ENCODE results near the gene BCAS1.

BCAS1 gene

DNA sequence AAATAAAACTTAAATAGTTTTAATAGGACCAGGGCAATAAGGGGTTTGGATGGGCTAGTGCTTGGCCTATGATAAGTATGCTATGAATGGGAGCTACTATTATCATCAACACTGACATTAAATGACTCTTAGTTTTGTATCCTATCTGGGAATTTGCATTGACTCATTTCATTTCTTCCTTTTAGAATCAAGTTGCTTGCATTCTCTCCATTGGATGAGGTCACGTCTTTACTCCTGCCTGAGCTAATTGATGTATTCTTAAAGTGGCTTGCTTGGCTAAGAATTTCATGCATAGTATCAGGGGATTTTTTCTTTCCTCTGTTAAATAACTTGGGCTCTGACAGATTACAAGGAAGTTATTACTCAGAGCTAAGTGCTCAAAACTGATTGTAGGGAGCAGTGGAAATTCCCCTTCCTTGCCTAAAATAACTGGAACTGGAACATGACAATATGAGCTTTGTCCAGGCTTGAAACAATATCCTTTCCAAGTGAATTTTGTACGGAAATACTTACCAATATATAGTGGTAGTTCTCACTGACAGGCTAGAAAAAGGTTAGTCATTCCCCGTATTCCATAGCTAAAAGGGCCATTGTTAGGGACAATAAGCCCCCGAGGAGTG lies 169.9 kb downstream of the BCAS1 start:
- H3K27ac ChIP-seq = no peak overlapping the region
- no peak for TF ChIP-seq ZFX (IDR thresholded peaks at IDR 0.05)
- TF ChIP-seq, protein P1, sequence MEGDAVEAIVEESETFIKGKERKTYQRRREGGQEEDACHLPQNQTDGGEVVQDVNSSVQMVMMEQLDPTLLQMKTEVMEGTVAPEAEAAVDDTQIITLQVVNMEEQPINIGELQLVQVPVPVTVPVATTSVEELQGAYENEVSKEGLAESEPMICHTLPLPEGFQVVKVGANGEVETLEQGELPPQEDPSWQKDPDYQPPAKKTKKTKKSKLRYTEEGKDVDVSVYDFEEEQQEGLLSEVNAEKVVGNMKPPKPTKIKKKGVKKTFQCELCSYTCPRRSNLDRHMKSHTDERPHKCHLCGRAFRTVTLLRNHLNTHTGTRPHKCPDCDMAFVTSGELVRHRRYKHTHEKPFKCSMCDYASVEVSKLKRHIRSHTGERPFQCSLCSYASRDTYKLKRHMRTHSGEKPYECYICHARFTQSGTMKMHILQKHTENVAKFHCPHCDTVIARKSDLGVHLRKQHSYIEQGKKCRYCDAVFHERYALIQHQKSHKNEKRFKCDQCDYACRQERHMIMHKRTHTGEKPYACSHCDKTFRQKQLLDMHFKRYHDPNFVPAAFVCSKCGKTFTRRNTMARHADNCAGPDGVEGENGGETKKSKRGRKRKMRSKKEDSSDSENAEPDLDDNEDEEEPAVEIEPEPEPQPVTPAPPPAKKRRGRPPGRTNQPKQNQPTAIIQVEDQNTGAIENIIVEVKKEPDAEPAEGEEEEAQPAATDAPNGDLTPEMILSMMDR (conservative IDR thresholded peaks at IDR 0.05) = no peak

DNA sequence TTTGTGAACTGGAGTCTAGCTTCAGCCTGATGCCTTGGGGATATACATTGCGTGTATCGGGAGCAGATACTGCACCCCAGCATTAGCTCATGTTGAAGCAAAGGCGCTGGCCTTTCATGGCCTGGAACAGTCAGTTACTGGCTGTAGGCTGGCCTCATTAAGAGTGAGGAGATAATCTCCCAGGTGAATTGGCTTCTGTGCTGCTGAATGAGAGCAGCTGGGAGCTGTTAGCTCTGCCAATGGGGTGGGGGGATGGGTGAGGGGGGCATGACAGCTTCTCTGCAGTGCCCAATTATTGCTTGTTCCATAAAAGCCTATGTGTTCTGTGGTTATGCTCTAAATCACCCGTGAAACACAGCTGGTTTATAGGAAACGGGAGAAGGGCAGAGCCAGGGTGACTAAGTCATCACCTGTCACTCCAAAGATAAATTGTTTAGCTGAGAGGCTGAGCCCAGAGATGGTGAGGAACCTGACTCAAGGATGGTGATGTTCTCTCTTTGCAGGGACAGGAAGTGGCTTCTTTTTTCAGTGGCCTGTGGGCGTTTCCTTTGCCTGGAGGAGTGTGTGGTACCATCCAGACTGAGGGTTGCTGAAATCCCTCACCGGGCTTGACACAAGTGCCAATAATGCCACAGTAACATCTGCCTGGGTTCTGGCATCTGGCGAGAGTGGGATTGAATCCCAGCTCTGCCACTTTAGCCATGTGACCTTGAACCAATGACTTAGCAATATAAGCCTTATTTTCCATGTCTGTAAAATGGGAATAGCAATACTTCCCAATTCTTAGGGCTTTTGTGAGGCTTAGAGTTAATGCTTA lies 170.8 kb downstream of the BCAS1 start:
- TF ChIP-seq ZFX (IDR thresholded peaks at IDR 0.05) = no peak
- TF ChIP-seq, protein P1 (conservative IDR thresholded peaks at IDR 0.05) = no peak
- no peak overlapping the region for H3K27ac ChIP-seq

DNA sequence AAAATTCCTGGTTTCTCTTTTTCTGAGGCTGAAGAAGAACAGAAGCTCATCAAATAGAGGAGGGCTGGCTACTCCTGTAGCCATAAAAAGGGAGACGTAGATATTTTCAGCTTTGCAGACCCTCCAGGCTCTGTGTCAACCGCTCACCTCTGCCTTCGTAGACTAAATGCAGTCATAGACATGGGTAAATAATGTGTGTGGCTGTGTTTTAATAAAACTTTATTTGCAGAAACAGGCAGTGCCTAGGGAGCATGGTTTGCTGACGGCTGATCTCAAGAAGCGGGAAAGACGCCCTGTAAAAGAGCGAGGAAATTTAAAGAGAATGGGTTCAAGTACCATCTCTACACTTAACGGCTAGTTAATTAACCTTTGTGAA lies 171.8 kb downstream of the BCAS1 start:
- TF ChIP-seq, protein P1 (conservative IDR thresholded peaks at IDR 0.05) = no peak
- no peak for TF ChIP-seq ZFX (IDR thresholded peaks at IDR 0.05)
- no peak overlapping the region for H3K27ac ChIP-seq

DNA sequence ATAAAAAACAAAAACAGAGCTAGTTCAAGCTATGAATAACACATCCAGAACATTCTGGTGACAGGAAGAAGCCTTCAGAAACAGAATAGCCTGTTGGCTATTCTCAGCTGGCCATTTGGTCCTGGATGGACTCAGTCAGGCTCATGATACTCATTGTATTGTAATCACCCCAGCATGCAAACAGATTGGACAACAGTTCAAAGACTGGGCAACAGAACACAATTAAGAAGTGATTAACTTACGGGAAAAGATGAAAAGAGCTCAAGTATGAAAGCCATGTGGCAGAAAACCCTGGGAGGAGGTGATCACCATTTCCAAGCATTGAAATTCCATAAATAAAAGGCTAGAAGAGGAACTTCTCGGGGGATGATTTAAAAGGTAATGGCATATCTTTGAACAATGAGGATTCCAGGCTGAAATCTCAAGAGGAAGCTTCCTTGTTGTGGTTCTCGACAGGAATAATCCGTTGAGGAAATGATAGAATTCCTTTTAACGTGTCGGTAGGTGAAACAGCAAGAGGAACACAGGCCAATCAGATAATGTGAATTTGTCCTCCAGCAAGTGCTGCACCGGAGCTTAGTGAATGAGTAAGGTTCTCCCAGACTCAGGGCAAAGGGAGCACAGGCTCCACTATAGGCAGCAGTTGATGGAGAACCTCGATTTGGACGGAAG lies 172.4 kb downstream of the BCAS1 start:
- H3K27ac ChIP-seq = no peak overlapping the region
- TF ChIP-seq, protein P1 (conservative IDR thresholded peaks at IDR 0.05) = no peak
- TF ChIP-seq ZFX (IDR thresholded peaks at IDR 0.05) = no peak

DNA sequence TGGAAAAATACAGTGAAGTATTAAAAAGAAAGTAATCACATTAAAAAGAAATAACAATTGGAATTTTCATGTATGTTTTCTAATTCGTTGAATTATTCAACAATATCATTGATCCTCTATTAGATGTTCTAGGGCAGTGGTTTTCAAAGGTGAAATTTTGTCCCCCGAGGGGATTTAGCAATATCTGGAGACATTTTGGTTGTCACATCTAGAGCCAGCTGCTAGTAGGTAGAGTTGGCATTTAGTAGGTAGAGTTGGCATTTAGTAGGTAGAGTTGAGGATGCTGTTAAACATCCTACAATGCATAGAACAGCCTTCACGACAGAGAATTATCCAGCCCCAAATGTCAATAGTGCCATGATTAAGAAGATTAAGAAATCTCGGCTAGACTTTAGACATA lies 173.7 kb downstream of the BCAS1 start:
- TF ChIP-seq ZFX (IDR thresholded peaks at IDR 0.05) = no peak
- TF ChIP-seq, protein P1 (conservative IDR thresholded peaks at IDR 0.05) = no peak
- no peak overlapping the region for H3K27ac ChIP-seq

DNA sequence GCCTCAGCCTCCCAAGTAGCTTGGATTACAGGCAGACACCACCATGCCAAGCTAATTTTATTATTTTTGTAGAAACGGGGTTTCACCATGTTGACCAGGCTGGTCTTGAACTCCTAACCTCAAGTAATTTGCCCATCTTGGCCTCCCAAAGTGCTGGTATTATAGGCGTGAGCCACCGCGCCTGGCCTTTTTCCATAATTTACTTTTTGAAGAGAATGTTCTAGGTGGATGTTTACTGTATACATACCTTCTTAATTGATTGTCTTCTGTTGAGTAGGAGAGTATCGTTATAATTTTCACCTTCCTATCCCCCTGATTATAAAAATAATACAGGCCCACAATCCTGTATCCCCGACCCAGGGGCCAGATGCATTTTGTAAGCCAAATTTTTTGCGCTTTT lies 174.4 kb downstream of the BCAS1 start:
- TF ChIP-seq, protein P1 (conservative IDR thresholded peaks at IDR 0.05) = no peak
- no peak for TF ChIP-seq ZFX (IDR thresholded peaks at IDR 0.05)
- no peak overlapping the region for H3K27ac ChIP-seq

DNA sequence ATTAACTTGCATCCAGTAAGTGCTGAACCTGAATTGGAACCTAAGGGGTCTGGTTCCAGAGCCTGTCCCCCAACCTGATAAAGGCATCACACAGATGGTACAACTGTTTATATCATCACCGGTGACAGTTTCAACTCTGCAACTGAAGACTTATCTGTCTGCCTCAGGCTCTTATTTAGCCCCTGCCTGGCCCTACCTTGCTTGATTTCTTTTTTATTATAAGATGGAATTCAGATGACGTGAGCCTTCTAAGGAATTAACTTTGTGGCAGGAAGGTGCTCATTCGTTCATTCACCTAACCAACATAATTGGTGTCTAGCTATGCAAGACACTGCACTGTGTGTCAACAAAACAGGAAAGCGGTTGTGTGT lies 175.0 kb downstream of the BCAS1 start:
- no peak overlapping the region for H3K27ac ChIP-seq
- TF ChIP-seq ZFX (IDR thresholded peaks at IDR 0.05) = no peak
- TF ChIP-seq, protein P1 (conservative IDR thresholded peaks at IDR 0.05) = no peak

Measured in C4-2B (cell line).